Vagina (tissue), 2 donors: ENCODE results near the gene DIAPH2.

ENCODE experiments used
- CTCF ChIP-seq, 3 experiments: fragments of 450-650 bp in 2 of 3; fragments of 200-600 bp in 1 of 3; sonication (generic) in 1 of 3; IDR thresholded peaks; one replicate each; pipeline ENCODE4 v1.5.1; 2017 to 2019; ENCODE audit warnings: antibody characterized with exemption in 3 of 3, mild to moderate bottlenecking in 2 of 3, moderate library complexity in 2 of 3
- POLR2A ChIP-seq, 2 donors: fragments of 450-650 bp; IDR thresholded peaks; one replicate each; pipeline ENCODE4 v1.6.1; 2017; ENCODE audit warnings: antibody characterized with exemption in 2 of 2, mild to moderate bottlenecking in 2 of 2, moderate library complexity in 2 of 2

DNA sequence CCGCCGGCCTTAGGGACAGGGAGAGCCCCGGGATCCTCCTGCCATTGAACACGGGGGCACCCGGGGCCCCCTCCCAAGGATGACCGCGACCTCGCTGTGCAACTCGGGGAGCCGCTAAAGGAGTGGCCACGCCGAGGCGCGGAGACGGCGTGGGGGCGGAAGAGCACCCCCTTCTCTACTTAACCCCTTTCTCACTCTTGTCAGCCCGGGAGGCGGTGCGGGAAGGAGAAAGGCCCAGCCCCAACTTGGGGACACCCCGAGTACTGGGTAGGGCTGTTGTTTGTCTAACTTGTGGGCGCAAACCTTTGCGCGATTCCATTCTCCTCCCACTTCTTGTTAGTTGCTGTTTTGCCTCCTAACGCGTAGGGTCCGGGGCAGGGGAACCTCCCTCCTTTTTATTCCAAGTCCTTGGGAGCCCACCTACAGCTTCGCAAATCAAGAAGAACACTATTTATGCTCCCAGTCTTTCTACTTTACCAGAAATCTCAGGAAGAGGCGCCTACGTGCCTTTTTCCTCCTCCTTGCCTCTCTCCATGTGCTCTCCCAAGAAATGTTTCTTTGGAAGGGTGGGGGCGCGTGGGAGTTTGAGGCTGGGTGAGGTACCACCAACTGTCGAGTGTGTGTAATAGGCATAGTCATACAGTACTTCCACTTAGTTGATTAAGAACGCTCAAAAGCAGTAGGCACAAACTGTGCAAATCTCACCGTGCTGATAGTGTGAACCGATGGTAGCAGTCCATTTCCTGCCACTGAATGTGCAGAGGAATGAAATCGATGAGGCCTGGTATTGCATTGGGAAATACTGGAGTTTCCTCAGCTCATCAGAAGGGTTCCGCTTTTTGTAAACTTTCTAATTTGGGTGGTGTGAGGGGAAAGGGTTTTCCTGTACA, 813 bp downstream of the DIAPH2 start:
- TF ChIP-seq POLR2A (IDR thresholded peaks at IDR 0.05) (no peak), CTCF (IDR thresholded peaks at IDR 0.05) (no peak)
